SKM-1 treated with dmso at 0.1 percent for 144 hours (cell line): ENCODE measurements around the gene MTMR1.

Experiments
- DNase-seq: peaks from one replicate; lab custom pipeline; 2025; ENCODE audit not compliant: unreplicated experiment; lab: John Stamatoyannopoulos, UW

The MTMR1 gene

DNA sequence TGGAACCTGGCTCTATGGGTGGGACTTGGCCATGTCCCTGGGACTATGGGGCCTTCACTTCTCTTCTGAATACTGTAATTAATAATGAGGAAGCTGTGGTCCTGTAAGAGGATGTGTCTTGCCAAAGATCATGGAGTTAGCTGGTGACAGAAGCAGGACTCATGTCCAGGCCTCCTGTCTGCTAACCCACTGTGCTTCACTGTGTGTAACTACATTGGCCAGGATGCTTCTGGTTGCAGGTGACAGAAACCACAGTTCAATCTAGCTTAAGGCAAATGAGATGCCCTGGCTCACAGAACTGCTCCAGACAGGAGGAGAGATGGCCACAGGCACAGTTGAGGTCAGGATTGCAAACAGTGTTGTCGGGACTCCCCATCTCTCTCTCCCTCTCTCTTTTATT lies 3.1 kb downstream of the MTMR1 start:
- no peak for DNase-seq

DNA sequence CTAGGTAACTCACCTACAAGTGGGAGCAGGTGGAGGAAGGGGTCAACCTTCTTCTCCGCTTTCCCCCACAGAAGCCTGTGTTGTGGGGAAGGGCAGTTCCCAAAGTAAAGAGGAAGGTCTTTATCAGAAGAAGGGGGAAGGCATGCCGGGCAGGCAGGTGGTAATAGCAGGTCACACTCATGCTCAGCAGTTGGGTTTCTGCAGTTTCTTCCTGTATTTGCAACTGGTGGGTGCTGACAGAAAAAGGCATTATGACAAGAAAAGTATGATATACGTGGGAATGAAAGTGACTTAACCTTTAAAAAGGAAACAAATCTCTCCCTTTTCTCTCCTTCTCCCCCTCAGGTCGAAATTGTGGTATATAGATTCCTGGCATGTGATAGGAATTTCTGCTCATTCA lies 3.7 kb downstream of the MTMR1 start:
- DNase-seq = peak; percentile 27

DNA sequence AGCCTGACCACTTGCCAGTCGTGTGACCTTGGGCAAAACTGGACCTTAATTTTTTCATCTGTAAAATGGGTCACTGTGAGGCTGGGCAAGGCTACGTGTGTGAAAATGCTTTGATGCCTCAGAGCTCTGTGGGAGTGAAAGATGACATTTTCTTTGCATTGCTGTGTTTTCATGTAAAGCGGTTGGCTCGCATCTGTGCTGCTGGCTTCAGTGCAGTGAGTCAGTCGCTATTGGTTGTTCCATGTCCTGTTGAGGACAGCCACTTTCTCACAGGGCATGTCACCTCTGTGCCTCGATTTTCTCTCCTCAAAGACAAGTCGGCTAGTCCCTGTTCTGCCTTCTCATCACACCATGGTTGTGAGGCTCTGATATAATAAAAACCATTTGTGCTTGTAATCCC lies 4.4 kb downstream of the MTMR1 start:
- DNase-seq = no peak

DNA sequence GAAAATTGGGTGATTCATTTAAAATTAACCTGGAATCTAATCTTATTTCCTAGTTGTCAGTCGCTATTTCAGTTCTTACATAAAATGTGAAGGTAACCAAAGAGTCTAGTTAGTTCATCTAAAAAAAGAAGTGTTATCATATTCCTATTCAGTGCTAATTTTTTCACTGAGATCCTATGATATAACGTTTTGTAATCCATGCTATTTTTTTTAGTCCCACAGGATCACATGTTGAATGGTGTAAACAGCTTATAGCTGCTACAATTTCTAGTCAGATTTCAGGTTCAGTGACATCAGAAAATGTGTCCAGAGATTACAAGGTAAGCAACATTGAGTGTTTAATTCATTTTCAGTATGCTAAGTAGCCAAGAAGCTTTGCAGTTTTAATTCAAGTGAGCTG lies 5.8 kb downstream of the MTMR1 start:
- no peak for DNase-seq

DNA sequence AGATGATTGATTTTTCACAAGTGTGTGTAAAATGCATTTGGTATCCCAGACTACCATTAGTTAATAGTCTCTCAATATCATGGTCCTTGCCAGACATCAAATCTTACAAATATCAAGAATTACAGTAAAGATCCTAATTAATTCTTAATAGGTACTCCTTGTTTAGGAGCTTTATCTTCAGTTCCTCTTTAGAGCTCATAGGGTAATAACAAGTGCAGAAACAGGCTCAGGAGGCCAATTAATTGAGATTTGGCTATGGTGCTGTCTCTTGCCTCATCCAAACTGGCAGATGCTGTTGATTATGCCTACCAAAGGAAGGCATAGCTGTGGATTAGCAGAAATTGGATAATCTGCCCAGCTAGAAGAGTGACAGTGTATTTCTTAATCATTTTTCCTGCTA lies 6.9 kb downstream of the MTMR1 start:
- no peak for DNase-seq

DNA sequence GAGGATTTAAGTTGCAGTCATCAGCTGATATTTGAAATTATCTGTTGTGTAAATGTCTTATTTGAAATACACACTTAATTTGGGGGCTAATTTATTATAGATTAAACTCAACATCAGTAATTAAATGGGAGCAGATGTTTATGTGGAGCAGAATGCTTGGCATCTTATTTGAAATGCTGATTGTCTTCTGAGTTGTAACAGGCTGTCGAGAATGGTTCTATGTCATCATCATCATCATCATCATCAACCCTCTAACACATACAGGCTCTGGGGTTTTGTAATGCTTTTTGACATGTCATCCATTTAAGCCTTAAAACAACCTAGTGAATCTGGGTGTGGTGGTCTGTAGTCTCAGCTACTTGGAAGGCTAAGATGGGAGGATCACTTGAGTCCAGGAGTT lies 8.2 kb downstream of the MTMR1 start:
- no peak for DNase-seq

DNA sequence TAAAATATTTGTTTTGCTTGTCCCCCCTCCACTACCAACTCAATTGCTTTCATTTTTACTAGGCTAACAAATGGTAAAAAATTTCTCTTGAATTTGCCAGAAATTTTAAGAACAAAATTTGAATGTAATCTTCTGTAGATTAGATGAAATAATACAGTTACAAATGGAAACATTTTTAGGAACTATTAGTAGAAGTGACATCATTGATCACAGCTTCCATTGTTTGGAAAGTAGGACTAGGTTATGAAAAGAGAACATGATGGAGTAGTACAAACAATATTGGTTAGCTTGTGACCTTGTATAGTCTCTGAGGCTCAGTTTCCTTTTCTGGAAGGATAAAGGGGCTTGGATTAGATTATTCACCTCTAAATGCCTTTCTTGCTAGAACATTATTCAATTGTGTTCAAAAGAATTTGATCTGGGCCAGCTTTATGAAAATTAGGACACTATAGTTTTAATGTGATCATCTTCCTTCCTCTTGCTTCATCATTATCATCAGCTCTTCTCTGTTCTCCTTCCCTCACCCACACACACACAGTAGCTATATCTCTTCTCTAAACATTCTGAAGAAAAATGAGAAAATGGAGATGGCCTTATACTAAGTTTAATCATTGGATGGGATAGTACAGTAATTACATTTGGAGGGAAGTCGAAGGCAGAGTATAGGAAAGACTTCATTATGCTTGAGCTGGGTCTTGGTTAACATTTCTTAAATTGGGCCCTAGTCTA lies 9.9 kb downstream of the MTMR1 start:
- no peak for DNase-seq

DNA sequence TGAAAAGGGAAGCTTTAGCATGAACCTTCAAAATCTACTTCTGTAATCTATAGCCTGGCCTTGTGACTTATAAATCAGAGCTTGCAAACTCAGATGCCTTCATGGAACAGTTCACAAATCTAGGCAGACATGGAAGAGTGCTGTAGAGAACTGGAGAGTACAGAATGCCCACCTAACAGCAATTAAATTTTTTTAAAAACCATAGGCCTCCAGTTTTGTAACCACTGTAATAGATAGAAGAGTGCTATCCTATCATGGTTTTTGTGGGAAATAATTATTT lies 10.4 kb downstream of the MTMR1 start:
- no peak for DNase-seq

DNA sequence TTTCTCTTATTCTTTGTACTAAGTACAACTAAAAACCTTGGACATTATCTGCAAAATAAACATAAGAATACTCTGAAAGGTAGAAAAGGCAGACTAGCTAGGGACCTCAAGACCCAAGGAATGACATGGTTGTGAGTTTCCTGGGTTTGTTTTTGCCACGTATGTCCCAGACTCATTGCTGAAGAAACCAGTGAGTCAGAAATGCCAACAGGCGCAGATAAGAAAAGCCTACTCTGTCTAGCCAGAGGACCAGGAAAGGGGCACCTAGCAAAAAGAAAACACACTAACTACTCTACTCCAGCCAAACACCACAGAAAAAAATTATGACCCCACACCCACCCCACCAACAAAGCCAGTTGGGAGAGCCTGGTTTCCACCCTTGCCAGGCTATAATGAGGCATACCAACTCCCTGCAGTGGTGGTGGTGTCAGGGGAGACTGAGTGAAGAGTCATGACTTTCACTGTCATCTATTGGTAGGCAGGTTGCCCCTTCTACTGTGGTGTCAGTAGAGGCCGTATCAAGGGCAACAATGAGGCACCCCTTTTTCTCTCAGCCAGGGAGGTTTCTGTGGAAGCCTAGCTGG lies 10.9 kb downstream of the MTMR1 start:
- DNase-seq = no peak

DNA sequence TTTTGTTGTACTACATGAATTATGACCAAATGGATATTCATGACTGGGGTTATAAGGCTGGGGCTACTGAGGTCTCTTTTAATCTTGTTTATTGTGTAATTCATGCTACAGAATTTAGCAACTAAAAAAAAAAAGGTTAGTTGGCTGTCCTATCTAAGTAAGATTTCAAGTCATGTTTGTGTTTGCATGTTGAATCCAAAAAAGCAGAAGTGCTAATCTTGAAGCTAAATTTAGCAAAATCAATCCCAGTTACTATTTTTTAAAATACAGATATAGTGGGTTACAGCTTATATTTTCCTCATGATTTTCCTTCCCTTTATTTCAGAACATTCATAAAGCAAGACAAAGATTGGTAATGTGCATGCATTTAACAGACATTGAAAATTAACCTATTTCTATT lies 19.4 kb downstream of the MTMR1 start:
- no peak for DNase-seq

DNA sequence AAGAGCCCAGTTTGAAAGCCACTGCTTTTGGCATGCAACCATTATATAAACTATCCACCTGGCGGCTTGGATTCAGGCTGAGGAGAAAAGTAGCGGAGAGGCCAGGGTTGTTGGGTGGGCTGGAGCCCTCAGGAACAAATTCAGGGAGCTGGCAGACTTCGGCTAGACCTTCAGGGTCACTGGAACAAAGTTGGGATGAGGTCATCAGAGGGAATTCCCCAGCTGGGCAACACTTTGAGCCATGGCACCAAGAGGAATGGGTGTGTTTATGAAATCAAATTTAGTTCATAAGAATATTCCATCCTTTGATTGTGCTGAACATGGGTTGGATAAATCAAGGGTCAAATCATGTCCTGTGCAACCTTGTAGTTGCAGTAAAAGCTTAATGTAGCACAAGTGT lies 22.0 kb downstream of the MTMR1 start:
- DNase-seq = no peak

DNA sequence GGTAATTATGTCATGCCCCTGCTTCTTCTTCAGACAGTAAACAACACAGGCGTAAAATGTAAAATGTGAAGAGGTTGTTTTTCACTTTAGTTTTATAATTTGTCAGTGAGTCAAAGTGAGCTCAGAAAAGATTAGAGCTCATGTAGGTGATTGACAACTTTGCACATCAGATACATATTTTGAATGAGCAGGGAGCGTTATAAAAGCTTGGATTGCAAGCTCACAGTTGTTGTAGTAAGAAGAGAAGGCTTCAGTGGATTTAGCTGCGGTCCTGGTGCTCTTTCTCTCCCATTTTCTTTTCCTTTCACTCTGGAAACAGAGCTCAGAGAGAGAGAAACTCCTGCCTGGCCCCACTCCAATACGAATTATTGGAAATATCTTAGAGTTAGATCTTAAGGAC lies 26.4 kb downstream of the MTMR1 start:
- DNase-seq = no peak

DNA sequence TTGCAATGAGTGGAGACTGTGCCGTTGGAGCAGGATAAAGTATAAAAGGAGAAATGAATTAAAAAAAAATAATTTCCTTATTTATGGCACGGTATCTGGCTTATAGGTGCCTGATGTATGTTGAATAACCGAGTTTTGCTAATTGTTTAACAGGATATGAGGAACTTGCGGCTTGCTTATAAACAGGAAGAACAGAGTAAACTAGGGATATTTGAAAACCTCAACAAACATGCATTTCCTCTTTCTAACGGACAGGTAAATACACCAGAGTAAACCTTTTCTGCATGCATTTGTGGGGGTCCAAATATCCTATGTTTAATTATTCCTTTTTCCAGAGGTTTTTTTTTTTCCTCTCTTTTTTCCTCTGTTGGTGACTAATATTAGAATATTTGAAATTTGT lies 36.8 kb downstream of the MTMR1 start:
- no peak for DNase-seq

DNA sequence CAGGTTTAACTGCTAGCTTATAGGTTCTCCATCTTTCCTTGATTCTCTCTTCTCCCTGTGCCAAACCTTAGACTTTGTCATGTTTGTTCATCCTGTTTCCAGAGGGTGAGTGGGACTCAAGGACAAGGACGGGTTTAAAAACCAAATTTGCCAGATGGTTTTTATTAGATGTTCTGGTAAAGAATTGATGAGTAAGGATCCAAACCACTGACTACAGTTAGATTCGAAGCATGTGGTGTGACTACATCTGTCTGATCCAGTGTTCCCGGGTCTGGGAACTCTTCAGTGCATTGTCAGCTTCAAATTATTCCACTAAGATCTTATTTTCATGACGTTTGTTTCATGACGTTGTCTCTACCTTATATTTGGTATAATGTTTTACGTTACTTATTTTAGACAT lies 37.5 kb downstream of the MTMR1 start:
- no peak for DNase-seq

DNA sequence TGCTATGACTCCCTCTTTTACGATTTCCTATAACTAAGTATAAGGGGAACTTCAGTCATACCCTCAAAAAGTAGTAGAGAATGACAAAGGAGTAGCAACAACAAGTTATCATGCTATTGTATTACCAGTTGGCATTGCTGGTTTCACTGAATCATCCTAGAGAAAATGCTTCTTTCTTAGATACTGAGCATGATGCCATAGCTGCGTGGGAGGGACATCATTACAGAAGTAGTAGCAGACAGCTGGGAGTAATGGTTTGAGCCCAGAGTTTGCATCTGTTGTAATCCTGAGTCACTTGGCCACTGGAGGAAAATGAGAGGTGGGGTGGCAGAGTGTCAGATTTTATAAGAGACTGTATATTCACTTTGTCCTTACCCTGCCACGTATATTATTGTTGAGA lies 38.6 kb downstream of the MTMR1 start:
- no peak for DNase-seq

DNA sequence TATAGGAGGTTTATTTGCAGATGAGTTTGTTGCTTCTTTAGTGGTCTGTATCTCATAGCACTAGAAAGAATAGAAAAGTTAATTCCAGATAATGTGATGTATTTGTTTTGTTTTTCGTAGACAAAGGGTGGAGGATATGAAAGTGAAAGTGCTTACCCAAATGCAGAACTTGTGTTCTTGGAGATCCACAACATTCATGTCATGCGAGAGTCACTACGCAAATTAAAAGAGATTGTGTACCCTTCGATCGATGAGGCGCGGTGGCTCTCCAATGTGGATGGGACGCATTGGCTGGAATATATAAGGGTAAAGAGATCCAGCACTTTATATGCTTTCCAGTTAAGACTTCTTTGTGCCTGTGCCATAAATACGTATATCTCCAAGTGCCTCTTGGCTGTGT lies 43.3 kb downstream of the MTMR1 start:
- no peak for DNase-seq

DNA sequence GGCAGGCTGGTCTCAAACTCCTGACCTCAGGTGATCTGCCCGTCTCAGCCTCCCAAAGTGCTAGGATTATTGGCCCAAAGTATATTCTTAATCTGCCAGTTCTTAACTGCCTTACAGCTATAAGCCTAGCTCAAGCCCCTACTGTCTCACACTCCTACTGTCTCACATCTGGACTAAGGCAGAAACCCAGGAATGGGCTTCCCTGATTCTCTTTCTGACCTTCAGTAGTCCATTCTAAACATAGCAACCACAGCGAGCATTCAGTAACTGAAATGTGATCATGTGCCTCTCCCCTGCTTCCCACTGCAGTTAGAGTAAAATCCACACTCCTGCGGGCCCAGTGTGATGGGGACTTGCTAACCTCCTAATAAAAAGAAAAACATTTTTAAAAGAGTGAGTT lies 58.9 kb downstream of the MTMR1 start:
- no peak for DNase-seq

DNA sequence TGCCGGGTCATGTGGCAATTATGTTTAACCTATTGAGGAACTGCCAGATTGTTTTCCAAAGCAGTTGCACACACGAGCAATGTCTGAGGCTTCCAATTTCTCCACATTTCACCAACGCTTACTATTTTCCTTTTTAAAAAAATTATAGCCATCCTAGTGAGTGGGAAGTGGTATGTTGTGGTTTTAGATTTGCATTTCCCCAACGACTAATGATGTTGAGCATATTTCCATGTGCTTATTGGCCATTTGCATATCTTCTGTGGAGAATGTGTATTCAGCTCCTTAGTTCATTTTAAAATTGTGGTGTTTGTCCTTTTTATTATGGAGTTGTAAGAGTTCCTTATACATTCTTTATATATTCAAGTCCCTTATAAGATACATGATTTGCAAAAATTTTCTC lies 60.2 kb downstream of the MTMR1 start:
- no peak for DNase-seq

DNA sequence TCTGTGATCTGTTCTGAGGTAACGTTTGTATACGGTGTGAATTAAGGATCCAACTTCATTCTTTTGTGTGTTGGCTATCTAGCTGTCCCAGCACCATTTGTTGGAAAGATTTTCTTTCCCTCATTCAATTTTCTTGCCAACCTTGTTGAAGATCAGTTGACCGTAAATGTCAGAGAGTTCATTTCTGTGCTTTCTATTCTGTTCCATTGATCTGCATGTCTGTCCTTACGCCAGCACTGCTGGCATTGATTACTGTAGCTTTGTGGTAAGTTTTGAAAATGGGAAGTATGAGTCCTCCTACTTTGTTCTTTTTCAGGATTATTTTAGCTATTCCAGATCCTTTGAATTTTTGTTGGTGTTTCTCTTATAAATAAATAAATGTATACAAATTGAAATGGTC lies 60.8 kb downstream of the MTMR1 start:
- no peak for DNase-seq

DNA sequence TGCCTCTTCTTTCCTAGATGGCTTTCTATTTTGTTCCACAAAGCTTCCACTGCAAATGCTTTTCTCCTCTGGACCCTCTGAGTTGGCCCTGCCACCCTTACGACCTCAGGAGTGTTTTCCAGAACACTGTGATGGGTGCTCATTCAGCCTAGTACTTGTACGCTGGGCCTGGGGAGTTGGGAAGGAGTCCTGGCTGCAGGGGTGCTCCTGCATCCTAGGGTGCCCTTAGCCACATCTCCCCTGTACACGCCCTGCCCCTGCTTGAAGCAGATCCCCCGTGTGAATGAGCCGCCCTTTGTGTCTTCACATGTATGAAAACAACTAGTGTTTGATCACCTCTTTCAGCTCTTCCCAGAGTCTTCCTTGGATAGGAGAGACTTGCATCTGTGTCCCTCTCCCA lies 64.2 kb downstream of the MTMR1 start:
- no peak for DNase-seq

DNA sequence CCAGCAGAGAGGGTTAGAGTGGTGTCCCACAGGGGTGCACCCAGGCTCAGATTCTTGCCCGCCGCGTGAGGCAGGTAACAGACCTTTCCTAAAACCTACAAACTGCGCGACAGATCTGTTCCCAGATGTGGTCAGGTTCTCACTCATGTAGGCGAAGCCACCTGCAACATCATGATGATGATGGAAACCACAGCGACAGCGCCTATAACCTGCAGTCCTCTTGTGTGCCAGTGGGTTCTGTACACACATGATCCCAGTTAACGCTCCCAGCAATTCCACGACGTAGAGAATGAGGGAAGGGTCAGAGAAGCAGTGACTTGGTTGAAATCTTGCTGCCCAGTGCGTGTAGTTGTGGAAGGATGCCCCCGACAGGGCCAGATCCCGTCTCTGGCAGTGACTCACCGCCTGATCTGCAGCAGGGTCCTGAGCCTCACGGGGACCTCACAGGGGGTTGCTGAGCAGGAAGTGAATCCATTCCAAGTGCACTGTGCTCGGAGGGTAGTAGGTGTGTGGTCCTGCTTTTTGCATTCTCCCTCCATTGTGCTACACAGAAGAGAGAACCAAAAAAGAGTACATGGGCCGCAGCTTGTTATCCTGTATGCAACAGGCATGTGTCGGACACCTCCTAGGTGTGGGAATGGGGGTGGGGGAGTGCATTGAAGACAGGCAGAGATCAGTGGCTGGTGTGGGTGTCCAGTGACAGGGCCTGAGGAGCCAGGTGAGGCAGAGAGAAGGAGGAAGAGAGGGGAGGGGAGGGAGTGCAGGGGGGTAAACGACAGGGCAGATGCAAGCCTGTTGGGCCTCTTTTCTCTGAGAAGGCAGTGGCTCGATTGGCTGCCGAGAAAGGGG lies 66.6 kb downstream of the MTMR1 start:
- no peak for DNase-seq

DNA sequence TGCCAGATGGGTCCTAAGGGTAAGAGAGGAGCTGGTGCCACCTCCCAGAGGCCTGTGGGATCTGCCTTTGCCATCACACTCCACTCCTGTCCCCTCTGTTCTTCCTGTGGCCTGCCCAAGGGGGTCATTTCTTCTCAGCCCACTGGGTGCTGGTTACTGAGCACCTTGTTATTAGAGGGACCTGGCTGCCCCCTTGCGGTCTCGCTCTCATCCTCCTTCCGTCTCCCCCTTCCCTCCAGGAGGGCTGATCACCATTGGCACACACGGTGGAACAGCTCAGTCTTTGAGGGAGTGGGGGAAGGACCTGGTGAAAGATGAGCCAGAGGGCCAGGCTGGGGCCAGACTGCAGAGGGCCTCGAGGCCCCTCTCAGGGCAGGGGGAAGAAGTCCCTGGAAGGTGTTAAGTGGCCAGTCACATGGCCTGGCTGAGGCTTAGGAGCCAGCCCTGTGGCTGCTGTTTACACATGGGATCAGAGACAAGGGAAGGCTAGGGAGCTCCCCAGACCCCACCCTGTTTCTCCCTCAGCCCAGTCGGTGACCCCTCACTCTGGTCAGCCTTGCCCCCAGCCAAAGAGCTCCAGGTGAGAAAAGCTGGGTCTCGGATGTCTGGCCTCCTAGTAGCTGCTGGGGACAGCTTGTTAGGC lies 68.1 kb downstream of the MTMR1 start:
- DNase-seq = no peak
